Measurements from ENCODE around the gene FBXL20.
"Not testable (repeated sequence)": the region's sequence is repeated elsewhere in the genome, so short reads cannot be mapped to it uniquely, and the experiment has no call there.

Gene FBXL20

GRCh38 chr17:39385040-39385439 lies 16.4 kb downstream of the FBXL20 start:
- no peak for DNase-seq (ENCODE audit: low read depth)

DNA sequence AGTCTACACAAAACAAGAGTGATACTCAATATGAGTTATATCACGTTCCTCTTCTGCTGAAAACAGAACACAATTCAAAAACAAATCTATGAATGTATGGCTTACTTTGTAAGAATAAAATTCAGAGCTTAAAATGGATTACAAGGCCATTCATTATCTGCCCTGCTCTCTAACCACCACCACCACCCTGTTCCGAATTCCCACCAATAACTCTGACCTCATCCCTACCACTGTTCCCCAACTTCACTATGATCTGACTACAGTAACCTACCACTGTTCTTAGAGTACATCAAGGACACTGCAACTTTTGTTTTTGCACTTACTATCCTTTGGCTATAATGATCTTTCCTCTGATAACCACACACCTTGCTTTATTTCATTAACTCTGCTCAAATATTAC lies 21.3 kb downstream of the FBXL20 start:
- DNase-seq (ENCODE audit: low read depth): no peak

GRCh38 chr17:39376434-39376833 lies 25.0 kb downstream of the FBXL20 start:
- no peak for DNase-seq (ENCODE audit: low read depth)

- DNase-seq (ENCODE audit: low read depth): not testable (repeated sequence)
Measured at GRCh38 chr17:39367805-39368204, 33.6 kb downstream of the FBXL20 start.

DNA sequence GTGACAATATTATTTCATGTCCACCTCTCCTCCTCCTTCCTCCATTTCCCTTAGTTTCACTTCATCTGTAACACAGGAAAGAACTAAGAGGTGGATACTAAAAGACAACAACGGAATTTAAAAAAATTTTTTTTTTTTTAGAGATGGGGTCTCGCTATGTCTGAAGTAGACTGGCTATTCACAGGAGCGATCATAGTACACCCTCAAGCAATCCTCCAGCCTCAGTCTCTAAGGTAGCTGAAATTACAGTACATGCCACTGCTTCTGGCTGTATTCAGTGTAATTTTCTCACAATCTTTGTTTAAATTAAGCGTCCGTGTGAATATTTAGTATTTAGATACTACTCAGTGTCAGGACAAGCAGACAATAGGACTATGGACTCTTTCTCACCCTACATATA lies 35.6 kb downstream of the FBXL20 start:
- no peak for DNase-seq (ENCODE audit: low read depth)

- no peak for DNase-seq (ENCODE audit: low read depth)
Measured at GRCh38 chr17:39365242-39365641, 36.2 kb downstream of the FBXL20 start.

GRCh38 chr17:39364236-39365025 lies 37.0 kb downstream of the FBXL20 start:
- DNase-seq (ENCODE audit: low read depth): no peak

- DNase-seq (ENCODE audit: low read depth): no peak
Measured at GRCh38 chr17:39361064-39361463, 40.4 kb downstream of the FBXL20 start.

- no peak for DNase-seq (ENCODE audit: low read depth)
Measured at GRCh38 chr17:39360537-39360936, 40.9 kb downstream of the FBXL20 start.

- DNase-seq (ENCODE audit: low read depth): no peak
Measured at GRCh38 chr17:39359994-39360393, 41.4 kb downstream of the FBXL20 start.

DNA sequence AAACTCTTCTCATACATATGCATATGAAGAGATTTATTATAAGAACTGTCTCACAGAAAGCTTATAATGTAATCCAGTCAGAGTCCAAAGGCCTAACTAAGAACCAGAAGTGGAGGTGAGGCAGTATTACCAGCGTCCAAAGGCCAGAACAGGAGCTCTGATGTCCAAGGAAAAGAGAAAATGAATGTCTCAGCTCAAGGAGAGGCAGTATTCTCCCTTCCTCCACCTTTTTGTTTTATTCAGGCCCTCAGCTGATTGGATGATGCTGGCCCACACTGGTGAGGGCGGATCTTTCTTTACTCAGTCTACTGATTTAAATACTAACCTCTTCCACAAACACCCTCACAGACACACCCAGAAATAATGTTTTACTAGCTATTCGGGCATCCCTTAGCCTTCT lies 43.4 kb downstream of the FBXL20 start:
- DNase-seq (ENCODE audit: low read depth): no peak

GRCh38 chr17:39357488-39357887 lies 43.9 kb downstream of the FBXL20 start:
- DNase-seq (ENCODE audit: low read depth): no peak

DNA sequence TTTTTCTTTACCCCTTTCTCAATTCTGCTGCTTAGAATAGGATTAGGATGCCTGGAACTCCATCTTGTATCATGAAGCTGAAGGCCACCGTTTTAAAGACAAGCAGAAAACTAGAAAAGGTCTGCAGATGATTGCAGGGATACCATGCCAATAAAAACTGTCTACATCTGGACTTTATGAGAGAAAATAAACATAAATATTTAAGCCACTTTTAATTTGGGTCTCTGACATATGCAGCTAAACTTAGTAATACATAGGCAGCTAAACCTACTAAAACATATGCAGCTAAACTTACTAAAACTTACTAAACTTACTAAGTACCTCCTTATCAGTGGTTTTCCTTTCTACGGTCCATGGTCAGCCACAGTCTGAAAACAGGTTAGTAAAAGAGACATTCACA lies 48.4 kb downstream of the FBXL20 start:
- DNase-seq (ENCODE audit: low read depth): no peak

GRCh38 chr17:39352511-39352910 lies 48.9 kb downstream of the FBXL20 start:
- no peak for DNase-seq (ENCODE audit: low read depth)

GRCh38 chr17:39351508-39351907 lies 49.9 kb downstream of the FBXL20 start:
- DNase-seq (ENCODE audit: low read depth): no peak

GRCh38 chr17:39349246-39349645 lies 52.2 kb downstream of the FBXL20 start:
- DNase-seq (ENCODE audit: low read depth): no peak

DNA sequence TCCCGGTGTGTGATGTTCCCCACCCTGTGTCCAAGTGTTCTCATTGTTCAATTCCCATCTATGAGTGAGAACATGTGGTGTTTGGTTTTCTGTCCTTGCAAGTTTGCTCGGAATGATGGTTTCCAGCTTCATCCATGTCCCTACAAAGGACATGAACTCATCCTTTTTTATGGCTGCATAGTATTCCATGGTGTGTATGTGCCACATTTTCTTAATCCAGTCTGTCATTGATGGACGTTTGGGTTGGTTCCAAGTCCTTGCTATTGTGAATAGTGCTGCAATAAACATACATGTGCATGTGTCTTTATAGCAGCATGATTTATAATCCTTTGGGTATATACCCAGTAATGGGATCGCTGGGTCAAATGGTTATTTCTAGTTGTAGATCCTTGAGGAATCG lies 54.6 kb downstream of the FBXL20 start:
- DNase-seq (ENCODE audit: low read depth): not testable (repeated sequence)

DNA sequence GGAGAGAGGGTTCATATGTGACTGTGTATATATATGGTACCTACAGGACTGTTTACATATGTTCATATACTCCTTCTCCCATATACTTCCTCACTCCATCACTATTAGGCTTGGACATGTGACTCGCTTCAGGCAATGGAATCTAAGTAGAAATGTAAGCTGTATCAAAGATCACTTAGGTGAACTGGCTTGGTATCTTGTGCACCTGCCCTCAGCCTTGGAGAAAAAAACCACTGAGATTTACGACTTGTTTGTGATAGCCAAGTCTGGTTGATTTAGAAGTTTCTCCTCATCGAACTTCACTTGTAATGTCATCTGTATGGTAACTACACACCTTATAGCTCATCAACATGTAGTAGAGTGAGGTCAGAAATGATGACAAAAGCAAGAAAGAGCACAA lies 59.9 kb downstream of the FBXL20 start:
- no peak for DNase-seq (ENCODE audit: low read depth)

DNA sequence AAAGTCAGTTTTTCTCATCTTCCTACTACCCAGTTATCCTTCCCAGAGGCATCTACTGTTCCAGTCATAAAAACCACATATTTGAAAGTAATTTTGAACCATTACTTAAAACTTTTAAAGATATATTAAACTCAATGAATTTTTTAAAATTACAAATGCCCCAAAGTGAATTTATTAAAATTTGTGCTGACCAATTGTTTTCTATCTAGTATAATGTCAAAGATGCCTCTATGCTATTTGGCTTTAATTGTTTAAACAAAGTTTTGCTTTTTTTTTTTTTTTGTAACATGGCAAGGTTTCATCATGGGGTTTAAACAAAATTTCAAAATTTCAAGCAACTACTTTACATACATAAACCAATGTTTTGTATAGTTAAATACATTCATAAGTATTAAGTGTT lies 60.7 kb downstream of the FBXL20 start:
- DNase-seq (ENCODE audit: low read depth): no peak

- DNase-seq (ENCODE audit: low read depth): no peak
Measured at GRCh38 chr17:39339272-39339671, 62.2 kb downstream of the FBXL20 start.

DNA sequence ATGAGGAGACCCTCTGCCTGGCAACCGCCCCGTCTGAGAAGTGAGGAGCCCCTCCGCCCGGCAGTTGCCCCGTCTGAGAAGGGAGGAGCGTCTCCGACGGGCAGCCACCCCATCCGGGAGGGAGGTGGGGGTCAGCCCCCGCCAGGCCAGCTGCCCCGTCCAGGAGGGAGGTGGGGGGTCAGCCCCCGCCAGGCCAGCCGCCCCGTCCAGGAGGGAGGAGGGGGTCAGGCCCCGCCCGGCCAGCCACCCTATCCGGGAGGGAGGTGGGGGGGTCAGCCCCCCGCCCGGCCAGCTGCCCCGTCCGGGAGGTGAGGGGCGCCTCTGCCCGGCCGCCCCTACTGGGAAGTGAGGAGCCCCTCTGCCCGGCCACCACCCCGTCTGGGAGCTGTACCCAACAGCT lies 63.8 kb downstream of the FBXL20 start:
- DNase-seq (ENCODE audit: low read depth): not testable (repeated sequence)

GRCh38 chr17:39335704-39336223 lies 65.7 kb downstream of the FBXL20 start:
- no peak for DNase-seq (ENCODE audit: low read depth)

DNA sequence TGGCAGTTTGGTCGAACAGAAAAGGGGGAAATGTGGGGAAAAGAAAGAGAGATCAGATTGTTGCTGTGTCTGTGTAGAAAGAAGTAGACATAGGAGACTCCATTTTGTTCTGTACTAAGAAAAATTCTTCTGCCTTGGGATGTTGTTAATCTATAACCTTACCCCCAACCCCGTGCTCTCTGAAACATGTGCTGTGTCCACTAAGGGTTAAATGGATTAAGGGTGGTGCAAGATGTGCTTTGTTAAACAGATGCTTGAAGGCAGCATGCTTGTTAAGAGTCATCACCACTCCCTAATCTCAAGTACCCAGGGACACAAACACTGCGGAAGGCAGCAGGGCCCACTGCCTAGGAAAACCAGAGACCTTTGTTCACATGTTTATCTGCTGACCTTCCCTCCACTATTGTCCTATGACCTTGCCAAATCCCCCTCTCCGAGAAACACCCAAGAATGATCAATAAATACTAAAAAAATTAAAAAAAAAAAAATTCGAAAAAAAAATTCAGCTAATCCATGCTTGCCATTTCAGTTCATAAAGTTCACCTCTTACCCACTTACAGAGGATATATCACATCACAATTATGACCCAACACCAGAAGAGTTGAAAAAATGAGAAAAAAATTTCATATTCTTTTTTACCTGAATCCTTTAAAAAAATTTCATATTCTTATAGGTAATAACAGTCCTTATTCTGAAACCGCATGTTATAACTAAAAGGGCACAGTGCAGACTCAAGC lies 67.2 kb downstream of the FBXL20 start:
- not testable (repeated sequence) for DNase-seq (ENCODE audit: low read depth)

All from activated T-cell treated with anti-CD3 and anti-CD28 coated beads for 48 hours (primary cell).